Endometrium (tissue), 2 donors: Measurements from ENCODE around the gene EZR.
"Not testable (repeated sequence)": the region's sequence is repeated elsewhere in the genome, so short reads cannot be mapped to it uniquely, and the experiment has no call there.

Experiments used
- FAIRE-seq: peaks from 2 replicates; lab custom pipeline; 2012; peaks lifted over from hg19 to GRCh38; lab: Jason Lieb, UNC
- donor health status: control.
- donor health status: control.

EZR gene

GRCh38 chr6:158797331-158798310 lies 21.5 kb downstream of the EZR start:
- FAIRE-seq = no peak

GRCh38 chr6:158796353-158796752 lies 22.8 kb downstream of the EZR start:
- no peak for FAIRE-seq

GRCh38 chr6:158795516-158795915 lies 23.7 kb downstream of the EZR start:
- FAIRE-seq = no peak

- FAIRE-seq = no peak
These were observed 25.7 kb downstream of the EZR start for GRCh38 chr6:158793432-158793831.

- FAIRE-seq = not testable (repeated sequence)
These were observed 26.7 kb downstream of the EZR start for GRCh38 chr6:158792505-158792904.

GRCh38 chr6:158791274-158791855 lies 27.8 kb downstream of the EZR start:
- FAIRE-seq = no peak

GRCh38 chr6:158789115-158789917 lies 29.9 kb downstream of the EZR start:
- FAIRE-seq = no peak

- FAIRE-seq = no peak
These were observed 31.8 kb downstream of the EZR start for GRCh38 chr6:158787395-158787794.

- no peak for FAIRE-seq
These were observed 32.4 kb downstream of the EZR start for GRCh38 chr6:158786645-158787304.

GRCh38 chr6:158785036-158785435 lies 34.1 kb downstream of the EZR start:
- no peak for FAIRE-seq

- no peak for FAIRE-seq
These were observed 34.7 kb downstream of the EZR start for GRCh38 chr6:158784505-158784904.

GRCh38 chr6:158783851-158784250 lies 35.3 kb downstream of the EZR start:
- FAIRE-seq = no peak

- no peak for FAIRE-seq
These were observed 36.1 kb downstream of the EZR start for GRCh38 chr6:158783167-158783450.

- FAIRE-seq = no peak
These were observed 36.6 kb downstream of the EZR start for GRCh38 chr6:158782432-158783166.

- no peak for FAIRE-seq
These were observed 37.3 kb downstream of the EZR start for GRCh38 chr6:158781692-158782373.

GRCh38 chr6:158780988-158781691 lies 38.0 kb downstream of the EZR start:
- no peak for FAIRE-seq

GRCh38 chr6:158780246-158780884 lies 38.8 kb downstream of the EZR start:
- no peak for FAIRE-seq

- FAIRE-seq = no peak
These were observed 41.1 kb downstream of the EZR start for GRCh38 chr6:158778005-158778527.

GRCh38 chr6:158777510-158777909 lies 41.7 kb downstream of the EZR start:
- no peak for FAIRE-seq

- FAIRE-seq = no peak
These were observed 42.4 kb downstream of the EZR start for GRCh38 chr6:158776737-158777136.
